WERI-Rb-1 (cell line): ENCODE results near the gene DLD.

Source experiments
- DNase-seq: peaks from one replicate; pipeline ENCODE4 v3.0.0-alpha.2; 2020
- H3K27ac ChIP-seq: fragments of 250-450 bp; sonication (Bioruptor Pico); 2 replicates; pipeline ENCODE4 v1.5.1; 2020; ENCODE audit warnings: mild to moderate bottlenecking, moderate library complexity
- H3K27me3 ChIP-seq: fragments of 250-450 bp; sonication (Bioruptor Pico); 2 replicates; pipeline ENCODE4 v1.5.1; 2021; ENCODE audit warnings: mild to moderate bottlenecking, low read depth, moderate library complexity; ENCODE audit not compliant: insufficient read depth, severe bottlenecking
- H3K36me3 ChIP-seq: fragments of 250-450 bp; sonication (Bioruptor Pico); 2 replicates; pipeline ENCODE4 v1.5.1; 2020; ENCODE audit warnings: mild to moderate bottlenecking, moderate library complexity
- H3K4me3 ChIP-seq: 2 replicates; pipeline ENCODE4 v1.5.1; 2011; ENCODE audit warnings: low read depth, mild to moderate bottlenecking, control low read depth, low read length
- H3K9me3 ChIP-seq: fragments of 250-450 bp; sonication (Bioruptor Pico); 2 replicates; pipeline ENCODE4 v1.5.1; 2021; ENCODE audit warnings: mild to moderate bottlenecking, moderate library complexity; ENCODE audit not compliant: severe bottlenecking
- TF ChIP-seq, protein P1 (sequence below): IDR thresholded peaks from 2 replicates; pipeline ENCODE4 v1.5.1; 2011; ENCODE audit warnings: low read depth, mild to moderate bottlenecking, control low read depth, inconsistent platforms, low read length

DLD gene

DNA sequence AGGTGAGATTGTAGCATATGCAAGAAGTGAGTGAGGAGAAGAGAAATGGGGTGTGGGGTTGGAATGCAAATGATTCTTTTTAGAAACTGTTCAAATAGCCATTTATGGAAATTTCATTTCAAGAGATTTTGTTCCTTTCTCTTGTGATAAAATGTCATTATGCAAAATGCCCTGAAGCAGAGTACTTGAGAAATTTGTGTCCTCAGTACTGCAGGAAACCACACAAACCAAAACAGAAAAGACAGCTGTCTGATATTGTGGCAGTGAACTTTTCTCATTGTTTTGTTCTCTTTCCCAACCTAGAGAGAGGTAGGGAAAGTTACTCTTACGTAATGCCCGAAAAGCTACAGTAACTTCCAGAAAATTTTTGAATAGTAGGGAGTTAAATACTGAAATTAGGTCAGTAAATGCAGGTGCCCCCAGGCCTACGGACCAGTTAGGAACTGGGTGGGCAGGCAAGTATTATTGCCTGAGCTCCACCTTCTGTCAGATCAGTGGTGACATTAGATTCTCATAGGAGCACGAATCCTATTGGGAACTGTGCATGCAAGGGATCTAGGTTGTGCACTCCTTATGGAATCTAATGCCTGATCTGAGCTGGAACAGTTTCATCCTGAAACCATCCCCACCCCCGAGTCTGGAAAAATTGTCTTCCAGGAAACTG, 34.0 kb downstream of the DLD start:
- DNase-seq, result no peak
- Histone ChIP-seq H3K9me3 (no peaks in the 10 kb centered on the region), H3K27ac (no peak overlapping the region), H3K27me3 (no peaks in the 10 kb centered on the region), H3K36me3 (peaks cover 75% of the 10 kb centered on the region), H3K4me3 (no peak overlapping the region)
- TF ChIP-seq, protein P1, sequence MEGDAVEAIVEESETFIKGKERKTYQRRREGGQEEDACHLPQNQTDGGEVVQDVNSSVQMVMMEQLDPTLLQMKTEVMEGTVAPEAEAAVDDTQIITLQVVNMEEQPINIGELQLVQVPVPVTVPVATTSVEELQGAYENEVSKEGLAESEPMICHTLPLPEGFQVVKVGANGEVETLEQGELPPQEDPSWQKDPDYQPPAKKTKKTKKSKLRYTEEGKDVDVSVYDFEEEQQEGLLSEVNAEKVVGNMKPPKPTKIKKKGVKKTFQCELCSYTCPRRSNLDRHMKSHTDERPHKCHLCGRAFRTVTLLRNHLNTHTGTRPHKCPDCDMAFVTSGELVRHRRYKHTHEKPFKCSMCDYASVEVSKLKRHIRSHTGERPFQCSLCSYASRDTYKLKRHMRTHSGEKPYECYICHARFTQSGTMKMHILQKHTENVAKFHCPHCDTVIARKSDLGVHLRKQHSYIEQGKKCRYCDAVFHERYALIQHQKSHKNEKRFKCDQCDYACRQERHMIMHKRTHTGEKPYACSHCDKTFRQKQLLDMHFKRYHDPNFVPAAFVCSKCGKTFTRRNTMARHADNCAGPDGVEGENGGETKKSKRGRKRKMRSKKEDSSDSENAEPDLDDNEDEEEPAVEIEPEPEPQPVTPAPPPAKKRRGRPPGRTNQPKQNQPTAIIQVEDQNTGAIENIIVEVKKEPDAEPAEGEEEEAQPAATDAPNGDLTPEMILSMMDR, result no peak

DNA sequence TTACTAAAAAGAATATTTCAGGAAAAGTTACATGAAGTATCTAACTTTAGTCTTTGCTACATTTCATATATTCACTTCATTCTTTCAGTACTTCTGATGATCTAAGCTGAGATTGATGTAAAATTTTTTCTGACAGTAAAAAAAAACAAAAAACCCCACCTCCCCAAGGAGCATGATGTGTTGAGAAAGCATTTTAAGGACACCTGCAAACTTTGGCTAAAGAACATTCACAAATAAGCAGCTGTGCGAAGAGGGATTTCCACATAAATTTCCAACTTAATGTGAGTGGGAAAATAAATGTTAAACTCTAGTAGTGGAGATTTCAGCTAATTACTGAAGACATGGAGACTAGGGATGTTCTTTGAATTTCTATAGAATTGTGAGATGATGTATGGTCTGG, 35.5 kb downstream of the DLD start:
- Histone ChIP-seq H3K27me3 (no peaks in the 10 kb centered on the region), H3K27ac (no peak overlapping the region), H3K4me3 (no peak overlapping the region), H3K36me3 (peaks cover 78% of the 10 kb centered on the region), H3K9me3 (no peaks in the 10 kb centered on the region)
- DNase-seq, result no peak
- TF ChIP-seq, protein P1, result no peak

DNA sequence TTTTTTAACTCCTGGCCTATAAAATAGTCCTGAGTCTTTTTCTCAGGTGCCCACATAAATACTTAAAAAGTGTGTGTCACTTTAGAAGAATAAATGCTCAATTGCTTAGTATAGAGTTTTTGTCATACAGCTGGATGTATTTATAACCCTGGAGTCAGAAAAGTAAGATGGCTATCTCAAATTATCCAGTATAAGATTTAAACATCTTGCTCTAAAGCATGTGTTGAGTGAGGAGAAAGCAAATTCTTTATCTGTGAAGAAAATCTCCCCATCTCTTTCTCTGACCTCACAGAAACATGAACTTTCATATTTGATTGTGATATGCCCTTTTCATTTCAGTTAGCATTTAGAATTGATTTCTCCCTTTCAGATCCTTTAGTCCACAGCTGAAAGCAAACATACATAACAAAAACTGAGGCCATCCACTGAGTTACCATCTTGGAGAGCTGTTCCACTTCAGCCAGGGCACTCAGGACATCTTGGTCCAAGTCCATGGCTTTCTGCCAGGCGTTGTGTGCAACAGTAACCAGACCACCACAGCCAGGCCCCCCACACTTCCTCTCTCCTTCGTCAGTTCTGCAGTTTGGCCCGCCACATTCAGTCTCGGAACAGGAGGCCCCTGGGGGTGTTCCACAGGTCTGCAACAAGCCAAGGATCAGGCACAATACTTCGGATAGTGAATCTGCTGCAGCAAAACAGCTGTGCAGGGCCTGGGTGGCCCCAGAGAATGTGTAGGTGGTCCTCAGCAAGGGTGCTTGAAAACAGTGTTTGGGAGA, 40.9 kb downstream of the DLD start:
- H3K36me3 ChIP-seq, result peaks cover 57% of the 10 kb centered on the region
- no peak overlapping the region for H3K27ac ChIP-seq
- TF ChIP-seq, protein P1, result no peak
- no peaks in the 10 kb centered on the region for H3K27me3 ChIP-seq
- H3K9me3 ChIP-seq, result no peaks in the 10 kb centered on the region
- no peak overlapping the region for H3K4me3 ChIP-seq
- no peak for DNase-seq

DNA sequence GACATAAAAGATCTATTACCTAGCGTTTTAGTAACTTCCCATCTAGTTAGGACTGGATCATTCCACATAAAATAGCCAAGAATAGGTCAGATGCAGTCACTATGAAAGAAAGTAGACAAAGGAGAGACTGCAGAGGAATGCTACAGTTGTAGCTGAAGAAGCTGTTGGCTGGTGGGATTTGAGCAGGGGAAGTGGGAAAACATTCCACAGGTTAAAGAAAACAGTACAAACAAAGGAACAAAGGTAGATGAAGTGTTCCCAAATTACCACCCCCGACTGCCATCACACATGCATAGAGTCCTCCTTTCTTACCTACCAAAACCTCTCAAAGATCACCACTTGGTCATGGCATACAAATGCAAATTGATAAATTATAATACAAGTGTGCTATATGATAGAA, 41.8 kb downstream of the DLD start:
- peaks cover 62% of the 10 kb centered on the region for H3K36me3 ChIP-seq
- no peaks in the 10 kb centered on the region for H3K27me3 ChIP-seq
- TF ChIP-seq, protein P1, result no peak
- no peaks in the 10 kb centered on the region for H3K9me3 ChIP-seq
- H3K27ac ChIP-seq, result no peak overlapping the region
- DNase-seq, result no peak
- no peak overlapping the region for H3K4me3 ChIP-seq

DNA sequence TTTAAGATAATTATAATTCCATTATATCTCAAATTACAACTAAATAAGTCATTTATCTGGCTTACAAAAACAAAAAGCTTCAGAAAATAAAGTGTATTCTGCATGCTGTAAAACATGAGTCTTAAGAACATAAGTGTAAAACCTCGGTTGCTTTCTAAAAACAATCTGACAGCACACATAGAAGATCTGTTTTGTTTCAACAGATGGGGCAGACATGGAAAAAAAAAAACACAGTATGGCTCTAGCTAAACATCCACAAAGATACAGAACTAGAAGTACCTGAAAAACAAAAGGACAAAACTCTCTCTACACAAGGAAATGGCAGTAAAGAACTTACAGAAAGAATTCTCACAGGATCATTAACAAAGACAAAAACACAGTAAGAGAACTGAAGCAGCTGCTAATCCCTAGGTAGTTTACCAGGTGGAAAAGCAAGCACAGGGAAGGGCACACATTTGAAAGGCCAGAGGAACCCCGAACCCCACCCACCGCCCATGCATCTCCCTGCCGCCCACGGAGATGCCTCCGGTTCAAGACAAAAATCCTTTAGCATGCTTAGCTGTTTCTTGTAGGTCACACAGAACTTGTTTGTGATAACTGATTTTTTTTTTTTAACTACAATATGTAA, 42.5 kb downstream of the DLD start:
- DNase-seq, result no peak
- Histone ChIP-seq H3K27ac (no peak overlapping the region), H3K36me3 (peaks cover 66% of the 10 kb centered on the region), H3K4me3 (no peak overlapping the region), H3K27me3 (no peaks in the 10 kb centered on the region), H3K9me3 (no peaks in the 10 kb centered on the region)
- TF ChIP-seq, protein P1, result no peak
